ENCODE results near the gene ADD2.

ADD2 gene

GRCh38 chr2:70757966-70758365 is 10.0 kb downstream of the ADD2 start:
- H3K4me3 ChIP-seq (ENCODE audit: low read length) = no peak overlapping the region
- TF ChIP-seq CTCF (conservative IDR thresholded peaks at IDR 0.05; ENCODE audit: low read depth, low read length) = no peak
- DNase-seq (ENCODE audit: low read depth) = no peak

- no peak for TF ChIP-seq CTCF (conservative IDR thresholded peaks at IDR 0.05; ENCODE audit: low read depth, low read length)
- H3K4me3 ChIP-seq (ENCODE audit: low read length) = no peak overlapping the region
- no peak for DNase-seq (ENCODE audit: low read depth)
These were observed 10.6 kb downstream of the ADD2 start for GRCh38 chr2:70757360-70757759.

GRCh38 chr2:70756128-70756527 is 11.9 kb downstream of the ADD2 start:
- H3K4me3 ChIP-seq (ENCODE audit: low read length) = no peak overlapping the region
- TF ChIP-seq CTCF (conservative IDR thresholded peaks at IDR 0.05; ENCODE audit: low read depth, low read length) = no peak
- DNase-seq (ENCODE audit: low read depth) = no peak

GRCh38 chr2:70753902-70754301 is 14.1 kb downstream of the ADD2 start:
- no peak for TF ChIP-seq CTCF (conservative IDR thresholded peaks at IDR 0.05; ENCODE audit: low read depth, low read length)
- no peak overlapping the region for H3K4me3 ChIP-seq (ENCODE audit: low read length)

GRCh38 chr2:70753031-70753430 is 15.0 kb downstream of the ADD2 start:
- TF ChIP-seq CTCF (conservative IDR thresholded peaks at IDR 0.05; ENCODE audit: low read depth, low read length) = no peak
- no peak for DNase-seq (ENCODE audit: low read depth)
- H3K4me3 ChIP-seq (ENCODE audit: low read length) = no peak overlapping the region

More at GRCh38 chr2:70753902-70754301, 14.1 kb downstream of the ADD2 start:
- DNase-seq (ENCODE audit: low read depth) = no peak

GRCh38 chr2:70752396-70752795 is 15.6 kb downstream of the ADD2 start:
- no peak overlapping the region for H3K4me3 ChIP-seq (ENCODE audit: low read length)
- DNase-seq (ENCODE audit: low read depth) = no peak

More at GRCh38 chr2:70752396-70752795, 15.6 kb downstream of the ADD2 start:
- TF ChIP-seq CTCF (conservative IDR thresholded peaks at IDR 0.05; ENCODE audit: low read depth, low read length) = no peak

Measured in retinal pigment epithelial cell (primary cell).